Fibroblast of the aortic adventitia (primary cell): ENCODE results near the gene CD52. TPM values are rescaled to one million over a fixed set of nuclear protein-coding genes. Genes with fewer than 3 reads are reported as not detected.

Experiments
- DNase-seq: peaks from one replicate; pipeline ENCODE4 v3.0.0-alpha.2; 2010; ENCODE audit warnings: low read depth
- H3K4me3 ChIP-seq: 2 replicates; pipeline ENCODE4 v1.5.1; 2011; ENCODE audit warnings: low read depth, mild to moderate bottlenecking, control low read depth, low read length, moderate library complexity
- total RNA-seq: library from RNA; depleted of rRNA; stranded (reverse); fragments of >200 nt; gene quantifications from 2 replicates; pipeline ENCODE4 v1.2.3, GENCODE V29; 2012; ENCODE audit warnings: low replicate concordance
- TF ChIP-seq, protein P1 (sequence below): IDR thresholded peaks from 2 replicates; pipeline ENCODE4 v1.5.1; 2011; ENCODE audit warnings: mild to moderate bottlenecking, low read length, control low read depth, inconsistent platforms; ENCODE audit not compliant: insufficient read depth

The CD52 gene, protein sequence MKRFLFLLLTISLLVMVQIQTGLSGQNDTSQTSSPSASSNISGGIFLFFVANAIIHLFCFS
- total RNA-seq = not detected in 2 replicates

DNA sequence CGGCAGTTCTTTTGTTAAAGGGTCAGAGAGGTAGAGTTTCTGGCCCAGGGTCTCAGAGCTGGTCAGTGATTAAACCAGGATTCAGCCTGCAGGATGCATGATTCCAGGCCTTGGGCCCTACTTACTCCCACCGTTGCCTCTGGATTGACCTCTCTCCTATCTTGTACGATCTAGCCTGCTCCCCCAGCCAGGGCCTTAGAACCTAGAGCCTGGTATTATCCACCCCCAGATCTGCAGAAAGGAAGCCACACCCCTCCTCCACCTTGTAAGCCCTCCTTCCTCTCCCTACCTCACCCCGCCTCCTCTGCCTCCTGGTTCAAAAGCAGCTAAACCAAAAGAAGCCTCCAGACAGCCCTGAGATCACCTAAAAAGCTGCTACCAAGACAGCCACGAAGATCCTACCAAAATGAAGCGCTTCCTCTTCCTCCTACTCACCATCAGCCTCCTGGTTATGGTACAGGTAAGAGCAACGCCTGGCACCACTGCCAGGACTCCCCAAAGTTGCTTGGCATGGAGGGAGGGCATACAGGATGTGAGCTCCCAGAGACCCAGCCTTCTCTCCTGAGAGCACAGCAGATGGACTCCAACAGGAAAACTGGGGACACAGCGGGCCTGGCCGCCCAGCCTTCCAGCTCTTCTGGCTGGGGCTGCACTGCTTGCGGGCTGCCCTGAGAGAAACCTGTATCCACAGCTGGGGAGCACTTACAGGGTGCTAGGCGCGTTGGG, at the start of gene CD52:
Gene CD52 (plus strand): TSS at position 347 of the 726 bp plus-strand sequence. CDS start 60 bp downstream, at position 407.
- TF ChIP-seq, protein P1, sequence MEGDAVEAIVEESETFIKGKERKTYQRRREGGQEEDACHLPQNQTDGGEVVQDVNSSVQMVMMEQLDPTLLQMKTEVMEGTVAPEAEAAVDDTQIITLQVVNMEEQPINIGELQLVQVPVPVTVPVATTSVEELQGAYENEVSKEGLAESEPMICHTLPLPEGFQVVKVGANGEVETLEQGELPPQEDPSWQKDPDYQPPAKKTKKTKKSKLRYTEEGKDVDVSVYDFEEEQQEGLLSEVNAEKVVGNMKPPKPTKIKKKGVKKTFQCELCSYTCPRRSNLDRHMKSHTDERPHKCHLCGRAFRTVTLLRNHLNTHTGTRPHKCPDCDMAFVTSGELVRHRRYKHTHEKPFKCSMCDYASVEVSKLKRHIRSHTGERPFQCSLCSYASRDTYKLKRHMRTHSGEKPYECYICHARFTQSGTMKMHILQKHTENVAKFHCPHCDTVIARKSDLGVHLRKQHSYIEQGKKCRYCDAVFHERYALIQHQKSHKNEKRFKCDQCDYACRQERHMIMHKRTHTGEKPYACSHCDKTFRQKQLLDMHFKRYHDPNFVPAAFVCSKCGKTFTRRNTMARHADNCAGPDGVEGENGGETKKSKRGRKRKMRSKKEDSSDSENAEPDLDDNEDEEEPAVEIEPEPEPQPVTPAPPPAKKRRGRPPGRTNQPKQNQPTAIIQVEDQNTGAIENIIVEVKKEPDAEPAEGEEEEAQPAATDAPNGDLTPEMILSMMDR = no peak
- no peak for DNase-seq
- no peak within 1 kb of the TSS for H3K4me3 ChIP-seq

DNA sequence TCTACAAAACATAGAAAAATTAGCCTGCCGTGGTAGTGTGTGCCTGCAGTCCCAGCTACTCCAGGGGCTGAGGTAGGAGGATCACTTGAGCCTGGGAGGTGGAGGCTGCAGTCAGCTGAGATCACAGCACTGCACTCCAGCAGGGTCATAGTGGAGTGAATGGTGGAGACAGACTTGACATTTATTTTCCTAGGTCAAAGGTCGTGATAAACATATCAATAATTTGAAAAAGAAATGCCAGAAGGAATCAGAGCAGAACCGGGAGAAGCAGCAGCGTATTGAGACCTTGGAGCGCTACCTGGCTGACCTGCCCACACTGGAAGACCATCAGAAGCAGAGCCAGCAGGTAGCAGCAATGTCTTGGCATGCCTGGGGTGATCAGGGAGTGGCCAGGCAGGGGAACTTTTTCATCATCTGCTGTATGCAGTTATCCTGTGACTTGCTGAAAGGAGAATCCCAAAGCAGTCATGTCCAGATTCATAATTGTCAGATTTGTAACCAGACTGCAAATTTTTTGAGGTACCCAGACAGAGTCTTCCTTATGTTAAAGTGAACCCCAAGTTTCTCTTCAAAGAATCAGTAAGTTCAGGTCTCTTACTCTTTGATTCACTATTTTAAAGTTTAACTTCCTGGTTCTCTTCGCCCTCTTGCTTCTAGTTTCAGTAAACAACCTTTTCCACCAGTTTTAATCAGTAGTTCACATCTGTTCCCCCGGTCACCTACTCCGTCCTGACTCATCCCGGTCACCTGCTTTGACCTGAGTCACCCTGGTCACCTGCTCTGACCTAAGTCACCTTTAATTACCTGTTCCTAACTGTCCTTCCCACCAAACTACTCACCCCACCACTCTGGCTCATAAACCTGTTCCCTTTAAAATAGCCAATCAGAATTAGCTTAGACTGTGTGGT, 49.2 kb upstream of the CD52 start:
- no peak for DNase-seq
- TF ChIP-seq, protein P1 = no peak
- no peak overlapping the region for H3K4me3 ChIP-seq

DNA sequence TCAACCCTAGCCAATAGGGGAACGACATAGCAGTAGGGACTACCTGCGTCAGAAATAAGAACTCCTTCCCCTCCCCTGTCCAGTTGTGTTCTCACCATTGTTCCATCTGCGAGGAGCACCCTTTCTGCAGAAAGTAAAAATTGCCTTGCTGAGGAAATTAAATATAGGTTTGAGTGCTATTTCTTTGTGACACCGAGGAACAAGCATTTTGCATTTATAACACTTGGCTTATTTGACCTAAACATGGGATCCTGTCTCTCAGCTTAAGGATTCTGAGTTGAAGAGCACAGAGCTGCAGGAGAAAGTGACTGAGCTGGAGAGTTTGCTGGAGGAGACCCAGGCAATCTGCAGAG, 48.6 kb upstream of the CD52 start:
- no peak for DNase-seq
- TF ChIP-seq, protein P1 = no peak
- no peak overlapping the region for H3K4me3 ChIP-seq

DNA sequence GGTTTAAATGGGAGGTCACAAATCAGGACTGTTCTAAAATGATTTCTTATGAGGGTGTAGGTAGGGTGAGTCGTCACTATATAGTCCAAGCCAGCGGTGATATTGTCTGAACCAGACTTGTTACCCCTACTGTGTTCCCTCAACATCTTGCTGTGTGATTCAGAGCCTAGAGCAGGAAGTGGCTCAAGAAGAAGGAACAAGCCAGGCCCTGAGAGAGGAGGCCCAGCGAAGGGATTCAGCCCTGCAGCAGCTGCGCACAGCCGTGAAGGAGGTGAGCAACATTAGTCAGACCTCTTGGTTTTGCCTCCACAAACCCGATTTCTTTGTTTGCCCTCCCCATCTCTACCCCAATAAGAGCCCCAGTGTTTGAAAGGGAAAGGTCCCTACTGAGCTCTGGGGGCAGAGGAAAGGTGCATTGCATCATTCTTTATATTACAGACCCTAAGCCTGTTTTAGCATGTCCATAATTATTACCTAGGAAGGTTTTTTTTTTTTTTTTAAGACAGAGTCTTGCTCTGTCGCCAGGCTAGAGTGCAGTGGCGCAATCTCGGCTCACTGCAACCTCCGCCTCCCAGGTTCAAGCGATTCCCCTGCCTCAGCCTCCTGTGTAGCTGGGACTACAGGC, 42.8 kb upstream of the CD52 start:
- TF ChIP-seq, protein P1 = no peak
- H3K4me3 ChIP-seq = no peak overlapping the region
- no peak for DNase-seq

DNA sequence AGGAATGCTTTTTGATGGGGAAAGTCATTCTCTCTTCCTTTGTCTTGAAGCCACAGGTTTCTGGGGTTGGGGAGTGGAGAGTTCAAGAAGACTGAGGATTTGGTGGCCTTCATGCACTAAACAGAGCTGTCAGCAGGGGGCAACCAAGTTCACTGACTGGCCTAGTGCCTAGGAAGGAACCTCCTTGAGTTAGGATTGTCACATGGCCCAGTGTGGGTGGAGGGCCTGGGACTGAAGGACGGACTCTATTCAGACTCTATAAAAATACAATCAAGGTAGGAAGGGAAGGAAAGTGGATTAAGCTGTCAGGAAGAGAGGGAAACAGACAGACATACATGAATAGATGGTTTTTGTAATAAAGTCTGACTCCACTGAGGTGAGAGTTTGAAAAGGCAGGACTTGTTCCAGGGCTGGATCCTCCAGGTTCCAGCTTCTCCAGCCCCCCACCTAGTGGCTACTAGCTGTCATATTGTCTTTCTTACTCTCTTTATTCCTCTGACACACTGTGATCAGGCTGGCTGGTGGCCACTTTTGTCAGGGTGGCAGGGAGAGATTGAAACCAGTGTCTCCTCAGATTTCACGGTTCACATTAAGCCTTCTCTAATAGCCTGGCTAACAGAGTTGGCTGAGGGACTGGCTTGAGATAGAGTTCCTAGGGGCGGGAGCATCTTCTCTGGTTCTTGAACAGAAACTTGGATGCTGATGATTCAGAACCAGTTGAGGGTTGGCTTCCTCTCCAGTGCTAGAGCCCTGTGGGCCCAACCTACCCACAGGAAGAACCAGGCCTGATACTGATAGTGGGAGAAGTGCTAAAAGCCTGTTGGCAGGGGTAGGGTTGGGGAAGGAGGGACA, 42.0 kb upstream of the CD52 start:
- H3K4me3 ChIP-seq = no peak overlapping the region
- TF ChIP-seq, protein P1 = peak; percentile 88
- DNase-seq = peak; percentile 99

DNA sequence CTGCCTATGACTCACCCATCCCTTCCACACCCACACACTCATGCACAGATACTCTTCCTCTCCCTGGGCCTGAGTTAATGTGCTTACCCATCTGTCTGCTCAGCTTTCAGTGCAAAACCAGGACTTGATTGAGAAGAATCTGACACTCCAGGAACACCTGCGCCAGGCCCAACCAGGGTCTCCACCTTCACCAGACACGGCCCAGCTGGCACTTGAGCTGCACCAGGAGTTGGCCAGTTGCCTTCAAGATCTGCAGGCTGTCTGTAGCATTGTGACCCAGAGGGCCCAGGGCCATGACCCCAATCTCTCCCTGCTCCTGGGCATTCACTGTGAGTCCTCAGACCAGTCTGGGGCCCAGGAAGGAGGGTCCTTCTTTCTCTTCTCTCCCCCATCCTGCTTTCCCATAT, 41.3 kb upstream of the CD52 start:
- DNase-seq = no peak
- TF ChIP-seq, protein P1 = no peak

More for the DNA sequence above, 41.3 kb upstream of the CD52 start:
- no peak overlapping the region for H3K4me3 ChIP-seq
